HT-29 (cell line): ENCODE results near the gene ERICH6. TPM values are rescaled to one million over a fixed set of nuclear protein-coding genes. Genes with fewer than 3 reads are reported as not detected.
A peak's percentile ranks its signal among the peaks of the same experiment; 100 is the strongest.
"Not testable (repeated sequence)": the region's sequence is repeated elsewhere in the genome, so short reads cannot be mapped to it uniquely, and the experiment has no call there.

Source experiments
- DNase-seq: peaks from one replicate; pipeline ENCODE4 v3.0.0-alpha.2; 2015; ENCODE audit warnings: low spot score
- total RNA-seq: library from RNA; depleted of rRNA; stranded (reverse); fragments of >200 nt; shearing (Covaris generic); gene quantifications from 2 replicates; pipeline ENCODE4 v1.2.3, GENCODE V29; 2014

ERICH6 gene
- total RNA-seq, 1 experiment from 2014 or later = not detected

DNA sequence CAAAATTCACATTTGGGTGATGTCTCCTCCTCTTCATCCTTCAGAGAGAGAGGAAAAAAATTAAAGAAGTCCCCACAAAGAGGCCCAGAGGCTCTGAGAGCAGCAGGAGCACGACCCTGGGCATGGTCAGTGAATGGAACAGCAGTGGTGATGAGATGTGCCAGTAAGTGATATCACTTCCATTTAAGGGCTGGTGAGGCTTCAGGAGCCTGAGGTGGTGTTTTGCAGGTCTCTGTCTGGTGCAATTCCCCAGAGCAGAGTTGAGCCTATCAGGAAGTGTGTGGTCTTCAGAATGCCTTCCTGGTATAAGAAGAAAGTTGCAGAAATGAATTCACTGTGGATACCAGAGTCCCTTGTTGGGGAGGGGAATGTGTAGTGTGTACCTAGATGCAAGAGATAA, 21.4 kb downstream of the ERICH6 start:
- no peak for DNase-seq

DNA sequence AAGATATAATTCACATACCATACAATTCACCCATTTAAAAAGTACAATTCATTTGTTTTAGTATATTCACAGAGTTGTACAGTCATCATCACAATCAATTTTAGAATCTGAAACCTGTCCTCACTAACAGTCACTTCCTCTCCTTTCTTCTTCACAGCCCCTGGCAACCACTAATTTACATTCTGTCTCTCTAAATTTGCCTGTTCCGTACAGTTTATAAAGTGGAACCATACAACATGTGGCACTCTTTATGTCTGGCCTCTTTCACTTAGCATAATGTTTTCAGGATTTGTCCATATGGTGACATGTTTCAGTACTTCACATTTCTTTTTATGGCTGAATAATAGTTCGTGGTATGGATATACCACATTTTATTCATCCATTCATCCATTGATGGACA, 22.7 kb downstream of the ERICH6 start:
- DNase-seq = no peak

DNA sequence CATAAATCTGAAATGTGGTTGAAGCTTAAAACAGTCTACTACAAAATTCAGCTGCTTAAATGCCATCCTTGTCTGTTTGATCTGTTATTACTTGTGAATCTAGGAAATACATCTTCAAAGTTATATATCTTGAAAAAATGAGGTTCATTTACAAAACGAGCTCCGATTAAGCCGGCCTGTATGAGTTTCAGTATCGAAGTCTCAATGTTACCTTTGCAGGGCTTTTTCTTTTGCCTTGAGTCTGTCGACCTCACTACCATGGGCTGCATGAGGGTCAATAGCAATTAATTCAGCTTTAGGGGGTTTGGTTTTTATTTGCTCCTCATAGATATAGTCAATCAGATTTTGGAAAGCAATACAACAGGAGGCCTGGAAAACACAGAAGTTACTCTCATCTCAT, 23.2 kb downstream of the ERICH6 start:
- no peak for DNase-seq

DNA sequence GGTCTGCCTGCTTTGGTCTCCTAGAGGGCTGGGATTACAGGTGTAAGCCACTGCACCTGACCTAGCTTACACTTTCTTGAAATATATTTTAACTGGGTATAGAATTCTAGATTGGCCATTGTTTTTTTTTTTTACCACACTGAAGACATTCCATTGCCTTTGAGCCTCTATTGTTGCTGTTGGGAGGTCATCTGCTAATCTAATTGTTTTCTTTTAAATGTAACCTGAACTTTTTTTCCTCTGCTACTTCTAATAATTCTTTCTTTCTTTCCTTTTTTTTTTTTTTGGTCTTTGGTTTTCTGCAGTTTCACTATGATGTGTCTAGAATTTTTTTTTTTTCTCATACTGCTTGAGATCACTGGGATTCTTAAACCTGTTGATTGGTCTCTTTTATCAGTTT, 28.1 kb downstream of the ERICH6 start:
- DNase-seq = no peak

DNA sequence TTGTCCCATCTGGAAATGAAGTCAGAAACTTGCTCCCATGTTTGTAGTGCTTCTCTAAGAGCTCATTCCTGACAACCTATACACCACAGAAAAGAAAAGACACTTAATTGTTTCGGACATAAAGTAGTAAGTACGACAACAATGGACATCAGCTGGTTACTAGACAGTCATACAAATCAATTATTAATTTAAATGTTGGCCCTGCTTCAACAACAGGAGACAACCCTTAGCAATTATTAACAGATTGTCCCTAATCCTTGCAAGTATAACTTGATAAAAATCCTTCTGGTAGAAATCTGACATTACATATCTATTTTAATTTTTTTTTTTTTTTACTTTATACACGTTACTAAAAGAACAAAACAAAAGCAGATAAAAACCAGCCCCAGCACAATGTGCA, 29.8 kb downstream of the ERICH6 start:
- DNase-seq = peak; percentile 55

DNA sequence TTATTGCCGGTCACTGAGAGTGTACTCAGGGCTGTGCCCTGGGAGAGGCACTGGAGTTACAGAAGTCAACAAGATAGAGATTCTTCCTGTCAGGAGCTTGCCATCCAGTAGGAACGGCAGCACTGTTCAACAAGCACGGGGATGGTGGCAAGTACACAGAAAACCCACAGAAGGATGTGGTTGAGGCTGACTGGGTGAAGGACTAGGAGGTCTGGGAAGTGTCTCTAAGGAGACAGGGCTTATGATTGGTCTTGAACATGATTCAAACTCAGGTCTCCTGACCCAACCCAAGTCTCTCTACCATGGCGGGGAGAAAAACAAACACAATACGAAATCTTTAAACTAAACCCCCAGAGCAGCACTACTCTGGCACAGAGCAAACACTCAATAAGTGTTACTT, 37.6 kb downstream of the ERICH6 start:
- no peak for DNase-seq

DNA sequence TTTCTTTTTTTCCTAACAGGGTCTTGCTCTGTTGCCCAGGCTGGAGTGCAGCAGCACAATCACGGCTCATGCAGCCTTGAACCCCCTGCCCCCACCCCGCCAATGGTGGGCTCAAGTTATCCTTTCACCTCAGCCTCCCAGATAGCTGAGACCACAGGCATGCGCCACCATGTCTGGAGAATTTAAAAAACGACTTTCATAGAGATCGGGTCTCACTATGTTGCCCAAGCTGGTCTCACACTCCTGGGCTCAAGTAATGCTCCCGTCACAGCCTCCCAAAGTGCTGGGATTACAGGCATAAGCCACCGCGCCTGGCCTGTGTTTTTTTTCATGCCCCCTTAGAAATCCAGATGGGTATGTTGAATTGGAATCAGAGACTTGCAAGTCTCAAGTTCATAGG, 40.3 kb downstream of the ERICH6 start:
- DNase-seq = no peak

DNA sequence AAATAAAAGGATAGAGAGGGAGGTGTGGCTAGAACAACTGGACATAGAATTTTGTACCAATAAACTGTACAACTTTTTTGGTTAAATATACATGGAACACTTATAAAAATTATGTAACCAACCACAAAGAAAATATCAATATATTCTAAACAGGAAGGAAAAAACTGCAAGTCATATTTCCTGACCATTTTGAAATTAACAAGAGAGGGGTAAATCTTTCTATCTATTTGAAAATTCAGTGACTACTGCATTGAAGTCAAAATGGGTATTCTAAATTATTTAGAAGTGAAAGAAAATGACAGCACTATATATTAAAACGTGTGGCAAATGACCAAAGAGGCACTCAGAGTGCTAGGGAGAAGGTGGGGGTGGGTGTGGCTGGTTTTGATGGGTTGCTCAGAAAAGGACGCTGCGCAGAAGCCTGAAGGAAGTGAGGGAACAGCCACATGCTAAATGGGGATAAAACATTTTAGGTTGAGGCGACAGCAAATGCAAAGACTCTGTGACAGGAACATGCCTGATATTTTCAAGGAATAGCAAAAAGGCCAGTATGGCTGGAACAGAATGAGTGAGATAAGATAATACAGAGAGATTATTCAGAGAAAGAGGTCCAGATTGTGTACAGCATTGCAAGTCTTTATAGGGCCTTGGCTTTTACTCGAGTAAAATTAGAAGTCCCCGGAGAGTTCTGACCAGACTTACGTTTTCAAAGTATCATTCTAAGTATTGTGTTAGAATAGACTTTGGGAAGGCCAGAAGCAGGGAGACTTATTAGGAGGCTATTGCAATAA, 41.1 kb downstream of the ERICH6 start:
- no peak for DNase-seq

DNA sequence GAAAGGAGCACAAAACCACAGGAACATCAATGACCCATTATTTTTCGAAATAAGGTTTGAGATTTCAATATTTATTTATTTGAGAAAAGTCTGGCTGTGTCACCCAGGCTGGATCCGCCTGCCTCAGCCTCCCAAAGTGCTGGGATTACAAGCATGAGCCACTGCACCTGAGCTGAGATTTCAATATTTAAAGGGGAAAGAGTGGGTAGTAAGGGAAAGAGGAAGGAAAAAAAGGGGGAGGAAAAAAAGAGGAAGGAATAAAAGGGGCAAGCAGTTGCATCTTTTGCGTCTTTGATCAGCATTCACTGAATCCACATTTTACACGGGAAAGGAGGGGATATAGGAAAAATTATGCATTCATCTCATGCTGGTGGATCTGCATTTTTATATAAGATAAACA, 47.4 kb downstream of the ERICH6 start:
- no peak for DNase-seq

DNA sequence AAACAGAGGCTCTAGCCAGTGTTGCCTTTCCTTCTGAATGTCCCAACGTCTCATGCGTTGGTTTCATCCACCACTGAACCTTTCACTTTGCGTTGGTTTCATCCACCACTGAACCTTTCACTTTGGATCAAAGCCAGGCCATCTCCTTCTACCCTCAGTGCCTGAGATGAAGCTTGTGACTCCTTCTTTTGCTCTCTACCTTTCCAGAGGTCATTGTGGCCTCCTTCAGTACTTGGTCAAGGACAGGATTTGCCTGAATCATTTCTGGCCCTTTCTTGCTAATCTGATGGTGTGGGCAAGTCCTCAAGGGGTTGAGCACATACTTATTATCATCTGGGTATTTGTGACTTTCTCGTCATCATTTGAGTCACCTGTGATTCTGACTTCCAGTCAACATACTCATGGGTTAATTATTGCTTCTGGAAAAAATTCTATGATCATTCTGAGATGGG, 50.6 kb downstream of the ERICH6 start:
- DNase-seq = no peak

DNA sequence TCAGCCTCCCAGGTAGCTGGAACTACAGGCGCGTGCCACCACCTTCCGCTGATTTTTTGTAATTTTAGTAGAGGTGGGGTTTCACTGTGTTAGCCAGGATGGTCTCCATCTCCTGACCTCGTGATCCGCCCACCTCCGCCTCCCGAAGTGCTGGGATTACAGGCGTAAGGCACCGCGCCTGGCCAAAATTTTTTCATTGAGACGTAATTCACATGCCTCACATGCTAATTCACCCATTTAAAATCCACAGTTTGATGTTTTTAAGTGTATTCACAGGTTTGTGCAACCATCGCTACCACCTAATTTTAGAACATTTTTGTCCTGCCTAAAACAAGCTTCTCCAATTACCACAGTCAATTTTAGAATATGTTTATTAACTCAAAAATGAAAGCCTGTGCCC, 63.5 kb downstream of the ERICH6 start:
- no peak for DNase-seq

DNA sequence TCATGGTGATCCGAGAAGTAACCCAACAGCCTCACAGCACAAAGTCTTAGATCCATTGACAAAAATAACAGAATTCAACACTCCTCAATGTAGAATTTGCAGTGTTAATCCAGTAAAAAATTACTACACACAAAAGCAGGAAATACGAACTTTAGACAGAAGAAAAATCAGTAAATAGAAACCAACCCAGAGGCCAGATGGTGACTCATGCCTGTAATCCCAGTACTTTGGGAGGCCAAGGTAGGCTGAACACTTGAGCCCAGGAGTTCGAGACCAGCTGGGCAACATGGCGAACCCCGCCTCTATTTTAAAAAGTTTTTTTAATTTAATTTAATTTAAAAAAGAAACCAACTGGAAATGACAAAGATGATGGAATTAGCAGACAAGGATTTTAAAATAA, 64.5 kb downstream of the ERICH6 start:
- DNase-seq = no peak

DNA sequence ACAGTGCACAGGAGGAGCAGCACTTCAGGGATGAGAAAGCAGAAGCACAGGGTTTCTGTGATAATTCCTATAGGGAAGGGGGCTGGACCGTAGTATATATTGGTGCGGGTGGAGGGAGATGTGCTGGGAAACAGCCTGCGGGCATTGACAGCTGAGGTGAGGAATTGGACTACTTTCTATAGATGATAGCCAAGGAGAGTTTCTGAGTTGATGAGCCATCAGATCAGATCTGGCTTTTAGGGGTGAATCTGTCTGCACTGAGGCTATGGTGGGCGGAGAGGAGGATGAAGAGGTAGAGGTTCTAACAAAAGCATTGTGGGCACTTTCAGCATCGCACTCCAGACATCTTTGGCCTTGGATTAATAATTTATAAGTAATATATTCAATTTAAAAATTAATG, 67.5 kb downstream of the ERICH6 start:
- no peak for DNase-seq

DNA sequence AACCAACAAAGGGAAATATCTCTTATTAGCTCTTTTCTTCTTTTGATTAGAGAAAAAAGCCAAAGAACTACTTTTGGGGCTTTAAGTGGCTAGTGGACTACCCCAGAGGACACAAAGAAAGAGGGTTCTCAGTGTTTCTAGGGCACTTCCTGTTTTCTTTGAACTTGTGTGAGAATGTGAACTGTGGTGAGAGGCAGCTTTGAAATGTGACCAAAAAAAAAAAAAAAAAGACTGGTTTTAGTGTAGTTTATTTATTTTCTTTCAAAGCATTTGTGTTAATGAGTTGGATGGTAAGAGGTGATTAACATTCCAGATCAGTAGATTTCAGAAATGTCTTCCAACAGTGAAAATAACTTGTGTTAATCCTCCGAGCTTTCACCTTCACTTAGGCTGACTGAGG, 68.2 kb downstream of the ERICH6 start:
- no peak for DNase-seq

DNA sequence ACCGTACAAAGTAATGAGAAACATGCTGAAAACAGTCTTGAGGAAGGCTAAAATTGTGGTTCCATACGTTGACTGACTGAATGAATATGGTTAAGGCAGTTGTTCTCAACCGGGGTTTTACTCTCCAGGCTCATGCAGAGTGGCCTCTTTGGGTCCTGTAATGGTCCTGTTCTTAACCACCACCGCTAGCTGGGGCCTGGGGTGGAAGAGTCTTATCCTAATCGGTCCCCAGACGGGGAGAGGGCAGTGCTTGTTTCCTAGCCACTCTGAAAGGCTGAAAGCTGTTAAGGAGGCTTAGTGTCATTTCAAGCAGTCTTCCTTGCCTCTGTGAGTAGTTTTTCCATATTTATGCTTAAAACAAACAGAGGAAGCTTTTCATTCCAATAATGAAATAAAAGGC, 68.6 kb downstream of the ERICH6 start:
- DNase-seq = no peak

DNA sequence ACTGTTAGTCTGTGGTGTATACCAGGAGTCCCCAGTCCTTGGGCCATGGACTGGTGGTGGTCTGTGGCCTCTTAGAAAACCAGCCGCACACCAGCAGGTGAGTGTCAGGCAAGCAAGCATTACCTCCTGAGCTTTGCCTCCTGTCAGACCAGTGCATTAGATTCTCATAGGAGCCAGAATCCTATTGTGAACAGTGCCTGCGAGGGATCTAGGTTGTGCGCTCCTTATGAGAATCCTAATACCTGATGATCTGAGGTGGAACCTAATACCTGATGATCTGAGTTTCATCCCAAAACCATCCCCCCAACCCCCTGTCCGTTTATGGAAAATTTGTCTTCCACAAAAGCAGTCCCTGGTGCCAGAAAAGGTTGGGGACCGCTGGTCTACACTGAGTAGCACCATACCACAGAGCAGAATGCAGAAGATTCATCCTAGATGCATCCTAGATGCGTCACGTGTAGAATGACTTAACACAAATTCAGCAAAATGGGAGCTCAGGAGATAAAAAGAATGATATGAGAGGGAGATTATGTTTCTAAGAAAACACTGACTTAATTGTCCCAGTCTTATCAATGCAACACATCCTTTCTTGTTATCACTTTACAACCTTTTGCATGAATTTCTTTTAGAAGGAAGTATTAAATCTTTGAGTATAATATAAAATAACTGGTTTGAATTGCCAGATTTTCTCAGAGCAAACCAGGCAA, 72.1 kb downstream of the ERICH6 start:
- no peak for DNase-seq

DNA sequence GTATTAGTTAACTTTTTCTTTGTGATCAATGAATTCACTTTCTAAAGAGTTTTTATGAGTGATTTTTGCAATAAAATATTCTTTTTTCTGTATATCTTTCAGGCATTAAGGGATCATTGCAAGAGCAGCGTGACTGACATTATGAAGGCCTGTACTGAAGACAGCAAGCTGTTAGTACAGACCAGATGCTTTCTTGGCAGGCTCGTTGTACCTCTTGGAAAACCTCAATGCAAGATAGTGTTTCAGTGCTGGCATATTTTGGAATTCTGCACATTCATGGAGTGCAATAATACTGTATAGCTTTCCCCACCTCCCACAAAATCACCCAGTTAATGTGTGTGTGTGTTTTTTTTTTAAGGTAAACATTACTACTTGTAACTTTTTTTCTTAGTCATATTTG, 76.2 kb downstream of the ERICH6 start:
- DNase-seq = no peak

DNA sequence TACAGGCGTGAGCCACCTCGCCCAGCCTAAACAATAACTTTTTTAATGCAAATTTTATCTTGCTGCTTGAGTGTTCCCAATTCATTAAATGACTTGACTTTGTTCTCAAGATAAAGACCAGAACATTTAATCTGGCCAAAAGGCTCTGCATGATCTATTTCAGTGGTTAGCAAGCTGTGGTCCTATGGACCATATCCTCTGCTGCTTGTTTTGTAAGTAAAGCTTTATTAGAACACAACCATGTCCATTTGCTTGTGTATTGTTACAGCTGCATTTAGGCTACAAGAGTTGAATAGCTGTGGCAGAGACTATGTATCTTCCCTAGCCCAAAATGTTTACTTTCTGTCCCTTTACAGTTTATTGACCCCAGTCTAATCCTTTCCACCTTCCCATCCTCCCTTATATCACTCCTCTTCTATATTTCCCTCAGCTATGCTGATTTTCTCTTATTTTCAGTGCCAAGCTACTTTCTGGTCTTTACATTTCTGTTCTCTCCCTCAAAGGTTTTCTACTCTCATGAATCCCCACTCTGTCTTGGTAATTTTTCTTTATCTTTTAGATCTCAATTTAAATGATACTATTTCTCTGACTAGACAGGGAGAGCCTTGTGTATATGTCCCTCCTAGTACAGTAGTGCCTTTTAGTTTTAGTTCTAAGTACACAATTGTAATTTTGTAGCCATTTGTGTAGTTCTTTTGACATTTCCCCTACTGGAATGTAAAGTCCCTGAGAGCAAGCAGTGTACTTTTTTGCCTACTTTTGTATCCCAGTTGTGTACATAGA, 77.4 kb downstream of the ERICH6 start:
- no peak for DNase-seq

DNA sequence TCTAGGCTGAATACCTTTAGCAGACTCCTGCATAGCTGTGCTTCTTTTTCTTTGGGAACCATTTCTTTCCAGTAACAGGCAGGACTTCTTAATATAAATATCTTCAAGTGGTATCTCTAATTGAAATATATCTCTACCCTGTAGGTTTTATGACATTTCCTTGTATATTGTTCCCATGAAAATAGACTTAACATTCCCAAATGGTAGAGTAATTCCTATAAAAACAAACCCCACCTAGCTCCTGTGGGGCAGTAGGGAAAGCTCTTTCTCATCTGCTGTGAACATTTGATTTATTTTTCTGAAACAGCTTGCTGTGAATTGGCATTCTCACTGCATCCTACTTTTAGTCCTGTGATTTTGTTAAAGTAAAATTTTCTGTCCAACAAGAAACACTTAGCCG, 79.8 kb downstream of the ERICH6 start:
- DNase-seq = no peak

DNA sequence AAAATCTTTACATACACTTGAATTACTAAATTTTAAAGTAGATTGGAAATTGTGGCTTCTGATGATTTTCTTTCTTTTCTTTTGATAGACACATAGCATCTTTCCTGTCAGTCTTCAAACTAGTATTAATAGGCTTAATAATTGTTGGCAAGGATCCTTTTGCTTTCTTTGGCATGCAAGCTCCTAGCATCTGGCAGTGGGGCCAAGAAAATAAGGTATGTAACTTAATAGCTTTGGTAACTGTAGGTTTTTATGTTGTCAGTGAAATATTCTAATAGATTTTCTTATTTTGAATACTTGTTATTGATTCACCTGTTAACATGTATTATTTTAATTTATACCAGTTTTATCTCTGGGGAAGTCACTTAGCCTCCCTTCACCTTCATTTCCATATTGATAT, 80.8 kb downstream of the ERICH6 start:
- not testable (repeated sequence) for DNase-seq

DNA sequence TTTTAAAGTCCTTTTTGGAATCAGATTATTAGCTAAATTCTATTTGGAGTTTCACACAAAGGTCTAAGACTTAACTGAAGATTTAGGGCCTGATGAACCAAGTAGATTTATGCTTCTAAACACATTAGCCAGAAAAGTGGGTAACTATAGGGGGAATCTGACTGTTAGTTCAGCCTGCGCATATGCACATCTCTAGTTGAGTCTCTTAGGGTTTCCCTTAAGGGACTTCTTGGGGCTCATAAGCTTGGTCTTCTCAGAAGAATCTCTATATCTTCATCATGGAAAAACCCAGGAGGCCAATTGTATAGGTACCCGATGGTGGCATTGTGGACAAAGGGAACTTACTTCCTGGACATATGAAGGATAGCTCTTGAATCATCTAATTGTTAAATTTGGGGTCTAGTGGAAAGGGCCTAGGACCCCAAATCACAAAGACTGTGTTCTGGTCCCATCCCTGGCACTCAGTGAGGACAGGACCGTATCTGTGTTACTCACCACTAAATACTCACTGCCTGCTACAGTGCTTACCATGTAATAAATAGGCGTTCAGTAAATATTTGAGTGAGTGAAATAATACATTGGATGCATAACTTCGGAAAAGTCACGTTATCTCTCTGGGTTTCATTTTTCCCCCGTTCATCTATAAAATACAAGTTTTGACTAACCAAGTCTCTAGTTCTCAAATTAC, 83.6 kb downstream of the ERICH6 start:
- no peak for DNase-seq
